HCT116 (cell line): Measurements from ENCODE around the gene PRM3. TPM values are rescaled to one million over a fixed set of nuclear protein-coding genes. Genes with fewer than 3 reads are reported as not detected.

Source experiments
- ATAC-seq: fragments of 200-7000 bp; cut with Tn5 transposase; 2 replicates; pipeline ENCODE4 v1.9.1; 2020; ENCODE audit warnings: mild to moderate bottlenecking, moderate library complexity
- BruUV-seq: library from RNA; stranded (reverse); fragments of 400-500 nt; replicated peaks from 2 replicates; lab custom pipeline; 2021; lab: Mats Ljungman, UMichigan
- CTCF ChIA-PET: fragments of 300-600 bp; sonication (Branson Sonifier 250); formaldehyde crosslinking; loops from one replicate; lab custom pipeline; 2021; ENCODE audit warnings: antibody characterized with exemption; lab: Charles Lee
- POLR2A ChIA-PET: fragments of 300-600, 350-600 bp; sonication (Branson Sonifier 250); formaldehyde crosslinking; loops from one replicate; lab custom pipeline; 2021; ENCODE audit warnings: antibody characterized with exemption; lab: Charles Lee
- RAD21 ChIA-PET, 2 experiments: fragments of 300-600 bp; sonication (Branson Sonifier 250); formaldehyde crosslinking; loops; one replicate each; lab custom pipeline; 2023; ENCODE audit warnings: low total read pairs in 2 of 2; ENCODE audit not compliant: uncharacterized antibody in 2 of 2, unreplicated experiment in 2 of 2, low non-redundant PET in 1 of 2; lab: Charles Lee
- DNase-seq: peaks from one replicate; pipeline ENCODE4 v3.0.0-alpha.2; 2010; ENCODE audit warnings: low read depth, low spot score
- H2AFZ ChIP-seq: fragments of 200-600 bp; shearing (Covaris generic), sonication (generic); 2 replicates; pipeline ENCODE4 v1.6.1; 2017; ENCODE audit warnings: low read depth, mixed run types, mixed read lengths, antibody characterized with exemption, low read length; ENCODE audit not compliant: poor library complexity, severe bottlenecking
- H3K27ac ChIP-seq: 2 replicates; pipeline ENCODE4 v1.5.1; 2012; ENCODE audit warnings: low read depth, low read length
- H3K27me3 ChIP-seq: fragments of 200-600 bp; sonication (generic); 2 replicates; pipeline ENCODE4 v1.6.1; 2016; ENCODE audit warnings: mixed run types, low read length, mixed read lengths; ENCODE audit not compliant: insufficient read depth
- H3K36me3 ChIP-seq, 2 experiments: fragments of 200-500 bp in 1 of 2; fragments of 200-600 bp in 1 of 2; sonication (Bioruptor generic) in 1 of 2; sonication (generic) in 1 of 2; 2 replicates each; pipeline versions ENCODE4 v1.5.1 to v1.6.1; 2014 to 2016; ENCODE audit warnings: low read length in 2 of 2, inconsistent platforms in 1 of 2, mixed read lengths in 1 of 2, mixed run types in 1 of 2; ENCODE audit not compliant: insufficient read depth in 2 of 2, control insufficient read depth in 1 of 2
- H3K4me1 ChIP-seq, 2 experiments: fragments of 200-600 bp in 1 of 2; sonication (generic) in 1 of 2; 2 replicates each; pipeline versions ENCODE4 v1.5.1 to v1.6.1; 2012 to 2017; ENCODE audit warnings: low read length in 2 of 2, inconsistent platforms in 1 of 2, mild to moderate bottlenecking in 1 of 2, mixed read lengths in 1 of 2, mixed run types in 1 of 2, moderate library complexity in 1 of 2; ENCODE audit not compliant: insufficient read depth in 2 of 2, control insufficient read depth in 1 of 2
- H3K4me2 ChIP-seq: fragments of 200-600 bp; sonication (generic); 2 replicates; pipeline ENCODE4 v1.6.1; 2017; ENCODE audit warnings: mixed run types, low read length, mixed read lengths
- H3K4me3 ChIP-seq, 2 experiments: fragments of 200-600 bp in 1 of 2; sonication (generic) in 1 of 2; replicated peaks in 1 of 2; 2 replicates each; pipeline ENCODE4 v1.5.1; 2011 to 2016; ENCODE audit warnings: low read length in 2 of 2, control low read depth in 1 of 2, low read depth in 1 of 2, mild to moderate bottlenecking in 1 of 2, mixed read lengths in 1 of 2, mixed run types in 1 of 2
- H3K79me2 ChIP-seq: fragments of 200-600 bp; sonication (generic); 2 replicates; pipeline ENCODE4 v1.6.1; 2017; ENCODE audit warnings: mild to moderate bottlenecking, mixed run types, low read length, moderate library complexity, mixed read lengths; ENCODE audit not compliant: insufficient read depth
- H3K9ac ChIP-seq: fragments of 200-600 bp; sonication (generic); 2 replicates; pipeline ENCODE4 v1.6.1; 2016; ENCODE audit warnings: low read length, mixed read lengths
- H3K9me2 ChIP-seq: fragments of 200-600 bp; sonication (generic), shearing (Covaris generic); 2 replicates; pipeline ENCODE4 v1.6.1; 2017; ENCODE audit warnings: mixed run types, mild to moderate bottlenecking, moderate library complexity; ENCODE audit not compliant: insufficient read depth
- H3K9me3 ChIP-seq, 2 experiments: fragments of 200-500 bp in 1 of 2; fragments of 200-600 bp in 1 of 2; sonication (Bioruptor generic) in 1 of 2; sonication (generic) in 1 of 2; 2 replicates each; pipeline ENCODE4 v1.6.1; 2014 to 2017; ENCODE audit warnings: low read length in 2 of 2, mixed read lengths in 2 of 2, inconsistent platforms in 1 of 2, low read depth in 1 of 2, mild to moderate bottlenecking in 1 of 2, mixed run types in 1 of 2, moderate library complexity in 1 of 2; ENCODE audit not compliant: control insufficient read depth in 1 of 2, insufficient read depth in 1 of 2
- H4K20me1 ChIP-seq: fragments of 200-600 bp; sonication (generic), shearing (Covaris generic); 2 replicates; pipeline ENCODE4 v1.6.1; 2017; ENCODE audit warnings: mixed run types, mild to moderate bottlenecking, moderate library complexity; ENCODE audit not compliant: insufficient read depth
- EGR1 ChIP-seq: IDR thresholded peaks from 2 replicates; pipeline ENCODE4 v1.6.1; 2012; ENCODE audit warnings: low read depth
- EZH2phosphoT487 ChIP-seq: fragments of 200-600 bp; IDR thresholded peaks from 2 replicates; pipeline ENCODE4 v1.6.1; 2018; ENCODE audit warnings: antibody characterized with exemption, borderline replicate concordance
- MAX ChIP-seq: IDR thresholded peaks from 2 replicates; pipeline ENCODE4 v1.6.1; 2012
- POLR2A ChIP-seq: IDR thresholded peaks from 2 replicates; pipeline ENCODE4 v1.7.0; 2011; ENCODE audit warnings: borderline replicate concordance; ENCODE audit not compliant: insufficient read depth, insufficient read length; ENCODE audit errors: extremely low read depth
- POLR2AphosphoS5 ChIP-seq: IDR thresholded peaks from 2 replicates; pipeline ENCODE4 v1.6.1; 2011; ENCODE audit warnings: mild to moderate bottlenecking, low read depth, low read length, moderate library complexity
- SP1 ChIP-seq: IDR thresholded peaks from 2 replicates; pipeline ENCODE4 v1.6.1; 2012; ENCODE audit warnings: low read depth
- ZBTB33 ChIP-seq: IDR thresholded peaks from 2 replicates; pipeline ENCODE4 v1.6.1; 2011; ENCODE audit warnings: mild to moderate bottlenecking, low read length, moderate library complexity; ENCODE audit not compliant: insufficient replicate concordance; ENCODE audit errors: extremely low read depth
- ZFX ChIP-seq: fragments of 450-650 bp; IDR thresholded peaks from 2 replicates; pipeline ENCODE4 v1.6.1; 2017
- intact Hi-C: fragments of 100-400 bp; cut with micrococcal nuclease; formaldehyde crosslinking; loops from 2 replicates; pipeline ENCODE4 v1.10.0; 2022
- total RNA-seq: library from RNA; stranded (reverse); gene quantifications from one replicate; pipeline ENCODE4 v1.2.1, GENCODE V29; 2021; ENCODE audit not compliant: unreplicated experiment

The PRM3 gene
- total RNA-seq, 1 experiment from 2014 or later = not detected

- intact Hi-C loops = no loop called here
- ATAC-seq (peak; percentile 87), DNase-seq (peak; percentile 40)
- Histone ChIP-seq H3K4me1 (peaks cover 36 to 42% of the 10 kb centered on the region in 2 experiments), H3K79me2 (no peaks in the 10 kb centered on the region), H3K9ac (peak overlapping the region; percentile 34; the same call in 1 of the 2 replicates), H3K4me2 (peak overlapping the region; percentile 88), H3K27me3 (no peaks in the 10 kb centered on the region), H2AFZ (peak overlapping the region; percentile 87), H3K9me2 (no peaks in the 10 kb centered on the region), H3K36me3 (no peaks in the 10 kb centered on the region), H4K20me1 (no peaks in the 10 kb centered on the region), H3K4me3 (peak overlapping the region; percentile 28 to 53), H3K27ac (peak overlapping the region; percentile 68), H3K9me3 (no peaks in the 10 kb centered on the region)
- TF ChIP-seq EGR1 = no peak
- TF ChIP-seq MAX = peak; percentile 92
- peak; percentile 29 for TF ChIP-seq POLR2A
- 0 out of 2 replicates have a peak, but pooled peaks have one; percentile 33 for TF ChIP-seq POLR2AphosphoS5
- ChIA-PET RAD21 (no interaction called here), POLR2A (no interaction called here), CTCF (interaction anchor here (1.4 kb wide), 1 partner anchor 57 kb away, joined by 3 read pairs; the partner anchor contains the start of gene SOCS1)
- BruUV-seq = TSS peak; percentile 77
Measured at GRCh38 chr16:11312718-11313492, 39.5 kb upstream of the PRM3 start.

- Histone ChIP-seq H3K9me3 (no peaks in the 10 kb centered on the region), H3K79me2 (no peaks in the 10 kb centered on the region), H3K9ac (no peak overlapping the region), H3K27ac (no peak overlapping the region), H3K36me3 (no peaks in the 10 kb centered on the region), H2AFZ (no peak overlapping the region), H3K27me3 (no peaks in the 10 kb centered on the region), H3K9me2 (no peaks in the 10 kb centered on the region), H3K4me3 (no peak overlapping the region), H3K4me1 (peaks cover 36 to 42% of the 10 kb centered on the region in 2 experiments), H4K20me1 (no peaks in the 10 kb centered on the region), H3K4me2 (no peak overlapping the region)
- CTCF ChIA-PET = interaction anchor here (1.4 kb wide), 1 partner anchor 55 kb away, joined by 3 read pairs; the partner anchor contains the start of gene SOCS1
- no TSS peak for BruUV-seq
- no peak for DNase-seq
- ATAC-seq = no peak
- TF ChIP-seq EZH2phosphoT487 (no peak), ZBTB33 (no peak), SP1 (no peak), ZFX (no peak)
- intact Hi-C loops = no loop called here
- POLR2A ChIA-PET = interaction anchor here (1.4 kb wide), 1 partner anchor 109 kb away, joined by 3 read pairs; no protein-coding TSS in a partner anchor
- RAD21 ChIA-PET = no interaction called here
Measured at GRCh38 chr16:11310997-11311561, 37.6 kb upstream of the PRM3 start.
